DOHH2 (cell line): ENCODE measurements around the gene SHISA2.

Experiments
- H3F3A ChIP-seq: fragments of 200-600 bp; sonication (generic), shearing (Covaris generic); 2 replicates; pipeline ENCODE4 v1.6.0; 2016; ENCODE audit warnings: antibody characterized with exemption, mild to moderate bottlenecking; ENCODE audit not compliant: control insufficient read depth, insufficient read depth
- H3K27ac ChIP-seq: fragments of 200-600 bp; sonication (generic); 2 replicates; pipeline ENCODE4 v1.5.1; 2014; ENCODE audit warnings: low read depth, mild to moderate bottlenecking, low read length, moderate library complexity
- H3K27me3 ChIP-seq: fragments of 200-600 bp; sonication (generic); 2 replicates; pipeline ENCODE4 v1.6.1; 2014; ENCODE audit warnings: mild to moderate bottlenecking, low read length, mixed read lengths; ENCODE audit not compliant: control insufficient read depth
- H3K36me3 ChIP-seq: fragments of 200-600 bp; sonication (generic); 2 replicates; pipeline ENCODE4 v1.6.1; 2014; ENCODE audit warnings: mild to moderate bottlenecking, low read length, moderate library complexity, mixed read lengths; ENCODE audit not compliant: control insufficient read depth
- H3K4me1 ChIP-seq: fragments of 200-600 bp; sonication (generic); 2 replicates; pipeline ENCODE4 v1.6.1; 2014; ENCODE audit warnings: mild to moderate bottlenecking, low read length, mixed read lengths; ENCODE audit not compliant: control insufficient read depth
- H3K4me2 ChIP-seq: fragments of 200-600 bp; sonication (generic); 2 replicates; pipeline ENCODE4 v1.6.0; 2014; ENCODE audit warnings: mild to moderate bottlenecking, low read length, moderate library complexity
- H3K4me3 ChIP-seq: fragments of 200-600 bp; sonication (generic); 2 replicates; pipeline ENCODE4 v1.5.1; 2014; ENCODE audit warnings: mild to moderate bottlenecking, low read length, mixed read lengths
- H3K79me2 ChIP-seq: fragments of 200-600 bp; sonication (generic); 2 replicates; pipeline ENCODE4 v1.6.1; 2014; ENCODE audit warnings: mild to moderate bottlenecking, low read length, mixed read lengths; ENCODE audit not compliant: control insufficient read depth
- H3K9me2 ChIP-seq: fragments of 200-600 bp; sonication (generic); replicated peaks from 2 replicates; pipeline ENCODE4 v1.6.1; 2014; ENCODE audit warnings: mild to moderate bottlenecking, low read length, mixed read lengths; ENCODE audit not compliant: control insufficient read depth
- H3K9me3 ChIP-seq: fragments of 200-600 bp; sonication (generic); 2 replicates; pipeline ENCODE4 v1.6.1; 2014; ENCODE audit warnings: antibody characterized with exemption, low read length, mixed read lengths; ENCODE audit not compliant: control insufficient read depth, insufficient read depth
- H4K20me1 ChIP-seq: fragments of 200-600 bp; sonication (generic); 2 replicates; pipeline ENCODE4 v1.6.0; 2014; ENCODE audit warnings: low read depth, mild to moderate bottlenecking, antibody characterized with exemption, low read length, moderate library complexity; ENCODE audit not compliant: control insufficient read depth, insufficient read depth
- EZH2phosphoT487 ChIP-seq: fragments of 200-600 bp; sonication (generic); IDR thresholded peaks from 2 replicates; pipeline ENCODE4 v1.6.1; 2017; ENCODE audit warnings: borderline replicate concordance, mild to moderate bottlenecking, antibody characterized with exemption, low read length, moderate library complexity, mixed read lengths
- TF ChIP-seq, protein P1 (sequence below): fragments of 200-600 bp; sonication (generic); IDR thresholded peaks from one replicate; pipeline ENCODE4 v1.5.1; 2014; ENCODE audit warnings: antibody characterized with exemption, mild to moderate bottlenecking, low read depth, low read length; ENCODE audit not compliant: poor library complexity, severe bottlenecking

The SHISA2 gene

DNA sequence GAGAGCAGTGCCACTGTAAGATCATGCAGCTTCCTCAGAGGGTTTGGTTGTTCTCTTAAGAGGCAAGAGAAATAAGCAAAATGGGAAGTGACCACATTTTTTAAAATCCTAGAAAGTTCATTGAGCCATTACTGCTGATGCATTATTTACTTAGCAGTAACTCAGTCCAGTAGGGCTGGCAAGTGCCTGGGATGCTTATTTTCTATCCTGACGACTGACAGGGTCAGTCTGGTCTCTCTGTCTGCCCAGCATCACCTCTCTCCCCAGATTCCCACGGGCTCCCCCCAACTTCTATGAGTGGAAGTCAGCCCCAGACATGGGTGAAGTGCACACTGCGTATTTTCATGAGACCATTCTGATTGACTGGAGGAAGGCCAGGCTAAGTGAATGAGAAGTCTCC is 10.4 kb downstream of the SHISA2 start:
- H3K4me1 ChIP-seq: no peaks in the 10 kb centered on the region
- no peaks in the 10 kb centered on the region for H3K79me2 ChIP-seq
- H3K4me2 ChIP-seq: no peak overlapping the region
- no peak overlapping the region for H3K27ac ChIP-seq
- H3K27me3 ChIP-seq: no peaks in the 10 kb centered on the region
- no peak overlapping the region for H3K4me3 ChIP-seq
- no peaks in the 10 kb centered on the region for H3K9me3 ChIP-seq
- no peaks in the 10 kb centered on the region for H3K9me2 ChIP-seq
- TF ChIP-seq EZH2phosphoT487: no peak
- TF ChIP-seq, protein P1, sequence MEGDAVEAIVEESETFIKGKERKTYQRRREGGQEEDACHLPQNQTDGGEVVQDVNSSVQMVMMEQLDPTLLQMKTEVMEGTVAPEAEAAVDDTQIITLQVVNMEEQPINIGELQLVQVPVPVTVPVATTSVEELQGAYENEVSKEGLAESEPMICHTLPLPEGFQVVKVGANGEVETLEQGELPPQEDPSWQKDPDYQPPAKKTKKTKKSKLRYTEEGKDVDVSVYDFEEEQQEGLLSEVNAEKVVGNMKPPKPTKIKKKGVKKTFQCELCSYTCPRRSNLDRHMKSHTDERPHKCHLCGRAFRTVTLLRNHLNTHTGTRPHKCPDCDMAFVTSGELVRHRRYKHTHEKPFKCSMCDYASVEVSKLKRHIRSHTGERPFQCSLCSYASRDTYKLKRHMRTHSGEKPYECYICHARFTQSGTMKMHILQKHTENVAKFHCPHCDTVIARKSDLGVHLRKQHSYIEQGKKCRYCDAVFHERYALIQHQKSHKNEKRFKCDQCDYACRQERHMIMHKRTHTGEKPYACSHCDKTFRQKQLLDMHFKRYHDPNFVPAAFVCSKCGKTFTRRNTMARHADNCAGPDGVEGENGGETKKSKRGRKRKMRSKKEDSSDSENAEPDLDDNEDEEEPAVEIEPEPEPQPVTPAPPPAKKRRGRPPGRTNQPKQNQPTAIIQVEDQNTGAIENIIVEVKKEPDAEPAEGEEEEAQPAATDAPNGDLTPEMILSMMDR: no peak
- H3F3A ChIP-seq: no peaks in the 10 kb centered on the region
- no peaks in the 10 kb centered on the region for H4K20me1 ChIP-seq
- no peaks in the 10 kb centered on the region for H3K36me3 ChIP-seq

DNA sequence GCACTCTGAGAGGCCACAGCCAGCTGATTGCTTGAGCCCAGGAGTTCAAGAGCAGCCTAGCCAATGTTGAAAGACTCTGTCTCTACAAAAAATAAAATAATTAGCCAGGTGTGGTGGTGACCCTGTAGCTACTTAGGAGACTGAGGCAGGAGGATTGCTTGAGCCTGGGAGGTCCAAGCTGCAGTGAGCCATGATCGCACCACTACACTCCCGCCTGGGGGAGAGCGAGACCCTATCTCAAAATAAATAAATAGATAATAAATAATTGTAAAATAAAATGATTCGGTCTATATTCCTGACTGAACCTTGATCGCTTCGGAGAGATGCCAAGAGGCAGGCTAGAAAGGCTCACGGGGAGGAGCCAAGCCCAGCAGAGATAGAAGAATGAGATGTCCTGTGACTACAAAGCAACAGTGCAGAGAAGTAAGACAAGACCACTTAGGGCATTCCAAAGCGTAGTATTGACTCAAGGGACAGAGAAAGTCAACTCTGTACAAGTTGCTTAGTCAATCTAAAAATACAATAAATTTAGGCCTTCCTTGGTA is 12.8 kb downstream of the SHISA2 start:
- Histone ChIP-seq H3K27ac (no peak overlapping the region), H3K36me3 (no peaks in the 10 kb centered on the region), H3K4me2 (no peak overlapping the region), H3K4me3 (no peak overlapping the region), H3K27me3 (no peaks in the 10 kb centered on the region), H3K4me1 (no peaks in the 10 kb centered on the region), H4K20me1 (no peaks in the 10 kb centered on the region), H3K79me2 (no peaks in the 10 kb centered on the region), H3F3A (no peaks in the 10 kb centered on the region), H3K9me2 (no peaks in the 10 kb centered on the region), H3K9me3 (no peaks in the 10 kb centered on the region)
- TF ChIP-seq EZH2phosphoT487: no peak
- TF ChIP-seq, protein P1: no peak

DNA sequence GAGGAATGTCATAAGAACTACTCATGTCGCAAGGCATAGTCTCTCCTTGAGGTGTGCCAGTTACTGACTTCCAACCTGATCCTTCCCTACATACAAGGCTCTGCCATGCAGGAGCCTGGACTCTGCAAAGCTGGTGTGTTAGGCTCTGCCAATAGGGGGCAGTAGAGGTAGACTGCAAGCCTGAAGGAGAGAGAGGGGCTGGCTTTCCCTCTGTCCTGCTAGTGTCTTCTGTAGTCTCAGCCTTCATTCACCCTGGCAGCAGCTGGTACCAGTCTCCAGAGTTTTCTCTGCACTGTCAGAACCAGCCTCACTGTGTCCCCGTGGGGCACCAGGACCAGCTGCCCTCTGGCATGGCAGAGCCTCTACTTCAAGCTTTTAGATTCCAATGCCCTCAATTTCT is 14.5 kb downstream of the SHISA2 start:
- H3K27ac ChIP-seq: no peak overlapping the region
- H3K79me2 ChIP-seq: no peaks in the 10 kb centered on the region
- H3F3A ChIP-seq: no peaks in the 10 kb centered on the region
- no peaks in the 10 kb centered on the region for H4K20me1 ChIP-seq
- H3K4me2 ChIP-seq: no peak overlapping the region
- TF ChIP-seq, protein P1: peak; percentile 77
- TF ChIP-seq EZH2phosphoT487: no peak
- no peaks in the 10 kb centered on the region for H3K4me1 ChIP-seq
- no peaks in the 10 kb centered on the region for H3K9me3 ChIP-seq
- no peaks in the 10 kb centered on the region for H3K36me3 ChIP-seq
- no peak overlapping the region for H3K4me3 ChIP-seq
- no peaks in the 10 kb centered on the region for H3K27me3 ChIP-seq
- H3K9me2 ChIP-seq: no peaks in the 10 kb centered on the region
